HG02759 (cell line): ENCODE measurements around the gene CDK14.

Experiments used
- ATAC-seq: cut with Tn5 transposase; IDR thresholded peaks from one replicate; pipeline ENCODE4 v1.9.1; 2021; ENCODE audit warnings: mild to moderate bottlenecking, moderate library complexity; ENCODE audit not compliant: unreplicated experiment

CDK14 gene

DNA sequence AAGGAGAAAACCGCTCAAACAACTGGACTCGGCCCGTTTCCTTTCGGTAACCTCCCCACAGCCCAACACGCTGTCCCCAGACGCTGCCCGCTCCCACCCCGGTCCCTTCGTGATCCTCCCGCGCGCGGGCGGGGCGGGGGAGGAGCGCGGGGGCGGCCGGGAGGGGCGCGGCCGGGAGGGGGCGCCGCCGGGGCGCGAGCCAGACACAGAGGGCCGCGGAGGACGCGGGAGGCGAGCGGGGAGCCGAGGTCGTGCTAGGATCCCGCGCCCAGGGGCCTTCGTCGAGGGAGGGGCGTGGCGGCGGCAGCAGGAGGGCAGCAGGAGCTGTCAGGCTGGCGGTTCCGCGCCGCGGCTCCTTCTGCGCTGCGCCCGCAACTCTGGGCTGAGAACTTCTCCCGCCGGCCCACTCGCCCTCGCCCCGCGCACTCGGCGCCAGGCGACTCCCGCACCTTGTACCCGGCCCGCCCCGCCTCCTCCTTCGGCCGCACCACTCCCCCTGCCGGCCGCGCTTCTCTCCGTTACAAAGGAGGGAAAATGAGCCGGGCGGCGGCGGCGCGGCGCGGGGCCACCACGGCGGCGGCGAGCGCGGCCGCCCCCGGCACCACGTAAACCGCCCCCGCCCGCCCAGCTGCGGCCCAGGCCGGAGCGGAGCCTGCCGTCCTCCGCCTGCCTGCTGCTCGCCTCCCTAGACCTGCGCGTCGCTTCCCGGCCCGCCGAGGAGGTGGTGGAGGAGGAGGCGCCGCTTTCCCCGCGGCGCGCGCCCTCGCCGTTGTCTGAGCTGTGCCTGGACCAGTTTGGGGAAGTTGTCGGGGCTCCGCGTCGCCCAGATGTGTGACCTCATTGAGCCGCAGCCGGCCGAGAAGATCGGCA lies at the start of gene CDK14:
Gene CDK14, plus strand, starts transcription at position 521 of the 870 bp plus-strand sequence. Its CDS starts 307 bp downstream, at position 828.
- ATAC-seq: peak; percentile 61

GRCh38 chr7:90551036-90551435 lies 45.1 kb upstream of the CDK14 start:
- ATAC-seq: no peak

DNA sequence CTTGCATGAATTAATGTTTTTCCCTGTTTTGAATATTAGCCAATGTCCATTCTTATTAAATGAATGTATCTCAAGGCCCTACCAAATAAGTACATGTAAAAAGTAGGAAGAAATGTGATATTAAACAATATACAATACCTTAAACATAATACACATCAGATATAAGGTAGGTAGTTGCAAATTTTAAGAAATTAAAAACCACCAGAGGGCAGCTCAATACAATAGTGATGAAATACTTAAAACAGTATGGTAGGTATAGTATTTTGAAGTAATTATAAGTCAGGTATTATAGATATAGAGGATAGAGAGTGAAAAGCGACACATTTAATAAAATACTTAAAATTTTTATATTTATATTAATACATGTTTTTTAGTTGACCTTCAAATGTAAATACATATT lies 43.6 kb upstream of the CDK14 start:
- ATAC-seq: no peak

GRCh38 chr7:90560730-90561129 lies 35.4 kb upstream of the CDK14 start:
- ATAC-seq: no peak

GRCh38 chr7:90563286-90563685 lies 32.8 kb upstream of the CDK14 start:
- ATAC-seq: no peak

DNA sequence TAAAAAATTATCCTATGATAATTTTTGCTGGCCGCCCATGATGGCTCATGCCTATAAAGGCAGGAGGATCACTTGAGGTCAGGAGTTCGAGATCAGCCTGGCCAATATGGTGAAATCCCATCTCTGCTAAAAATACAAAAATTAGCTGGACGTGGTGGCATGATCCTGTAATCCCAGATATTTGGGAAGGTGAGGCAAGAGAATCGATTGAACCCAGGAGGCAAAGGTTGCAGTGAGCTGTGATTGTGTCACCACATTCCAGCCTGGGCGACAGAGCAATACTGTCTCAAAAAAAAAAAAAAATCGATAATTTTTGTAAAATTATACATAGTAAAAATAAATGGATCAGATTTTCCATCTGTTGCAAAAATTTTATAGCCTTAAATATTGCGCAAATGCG lies 31.7 kb upstream of the CDK14 start:
- ATAC-seq: no peak

DNA sequence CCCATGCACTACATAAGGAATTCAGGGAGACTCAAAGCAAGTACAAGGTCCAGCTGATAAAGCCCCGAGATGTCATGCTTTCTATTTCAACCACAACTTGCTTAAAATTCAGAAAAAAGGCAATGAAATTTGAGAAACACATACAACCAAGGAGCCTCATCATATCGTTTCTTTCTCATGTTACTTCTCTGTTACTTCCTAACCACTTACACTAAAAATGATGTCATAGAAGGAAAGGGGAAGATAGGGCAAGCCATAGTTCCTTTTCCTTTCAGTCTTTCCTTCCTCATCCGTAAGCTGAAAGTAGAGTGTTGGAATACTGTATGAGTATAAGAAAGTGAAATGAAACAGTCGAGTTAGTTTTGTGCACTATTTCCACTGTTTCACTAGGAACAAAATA lies 27.9 kb upstream of the CDK14 start:
- ATAC-seq: no peak

DNA sequence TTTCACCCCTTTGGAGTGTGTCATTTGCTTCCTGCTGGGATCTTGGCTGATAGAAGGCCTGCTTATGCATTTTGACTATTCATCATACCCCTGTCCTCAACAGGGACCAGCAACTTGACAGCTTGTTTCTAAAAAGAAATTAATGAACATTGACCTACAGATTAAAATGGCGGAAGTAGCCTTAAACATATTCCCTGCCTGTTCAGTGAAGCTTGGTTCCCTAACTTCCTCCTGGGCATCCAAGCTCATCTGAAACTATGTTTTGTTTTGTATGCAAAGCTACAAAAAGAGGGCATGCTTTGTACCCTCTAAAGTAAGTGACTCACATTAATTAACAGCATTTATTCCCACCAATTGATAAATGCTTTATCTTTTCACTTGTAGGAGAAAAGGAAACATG lies 26.8 kb upstream of the CDK14 start:
- no peak for ATAC-seq

GRCh38 chr7:90570373-90570959 lies 25.7 kb upstream of the CDK14 start:
- ATAC-seq: no peak

DNA sequence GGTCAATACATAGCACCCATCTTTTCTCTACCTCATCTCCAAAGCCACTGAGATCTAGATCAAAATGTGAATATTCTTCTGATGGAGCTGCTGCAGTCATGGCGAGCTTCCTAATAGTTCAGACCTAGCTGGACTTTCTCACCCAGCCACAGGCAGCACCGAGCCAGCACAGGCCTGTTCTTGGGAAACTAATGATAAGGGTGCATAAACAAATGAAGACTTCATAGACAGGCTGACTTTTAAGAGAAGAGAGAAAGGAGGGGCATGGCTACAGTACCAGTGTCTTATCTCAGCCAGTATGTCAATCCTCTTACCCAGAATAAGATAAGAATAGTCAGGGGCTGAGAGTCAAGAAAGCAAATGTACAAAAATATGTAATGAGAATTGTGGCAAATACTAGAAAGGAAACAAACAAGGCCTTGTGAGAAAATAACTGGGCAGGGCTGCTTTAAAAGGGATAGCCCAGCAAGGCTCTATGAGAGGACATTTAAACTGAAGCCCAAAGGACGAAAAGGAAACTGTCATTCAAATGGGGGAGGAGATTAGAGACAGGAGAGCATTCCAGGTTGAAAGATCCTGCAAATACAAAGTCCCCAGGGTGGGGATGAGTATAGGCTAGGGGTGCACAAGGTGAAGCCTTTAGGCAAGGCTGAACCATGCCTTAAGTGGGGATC lies 21.8 kb upstream of the CDK14 start:
- no peak for ATAC-seq

DNA sequence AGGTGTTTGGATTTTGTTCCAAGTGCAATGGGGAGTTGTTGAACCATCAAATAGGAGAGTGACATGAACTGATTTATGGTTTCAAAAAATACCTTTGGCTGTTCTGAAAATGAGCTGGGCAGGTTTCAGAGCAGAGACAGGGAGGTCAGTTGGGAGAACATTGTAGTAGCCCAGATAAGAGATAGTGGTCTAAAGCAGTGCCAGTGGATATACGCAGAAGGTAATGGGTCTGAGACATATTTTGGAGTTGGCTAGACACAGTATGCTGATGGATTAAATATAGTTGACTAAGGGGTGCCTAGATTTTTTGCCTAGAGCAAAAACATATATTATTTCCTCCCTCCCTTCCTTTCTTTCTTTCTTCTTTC lies 21.3 kb upstream of the CDK14 start:
- ATAC-seq: no peak

DNA sequence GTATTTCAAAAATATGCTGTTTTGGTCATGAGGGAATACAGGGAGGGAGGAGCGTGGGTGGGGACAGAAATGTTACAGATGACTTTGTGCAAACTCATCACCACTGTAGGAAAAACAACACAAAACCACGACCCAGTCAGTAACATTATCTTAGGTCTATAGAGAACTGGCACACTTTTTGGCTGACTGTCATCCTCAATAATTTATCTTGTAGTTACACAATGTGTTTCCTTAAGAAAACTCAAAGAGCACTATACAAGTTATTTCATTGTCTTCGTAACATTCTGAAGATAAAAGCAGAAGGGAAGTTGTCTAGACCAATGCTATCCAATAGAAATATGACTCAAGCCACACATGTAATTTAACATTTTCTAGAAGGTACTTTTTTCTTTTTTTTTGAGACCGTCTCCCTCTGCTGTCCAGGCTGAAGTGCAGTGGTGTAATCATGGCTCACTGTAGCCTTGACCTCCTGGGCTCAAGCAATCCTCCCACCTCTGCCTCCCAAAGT lies 16.9 kb upstream of the CDK14 start:
- ATAC-seq: no peak

- no peak for ATAC-seq
Measured at GRCh38 chr7:90580051-90580450, 16.1 kb upstream of the CDK14 start.

DNA sequence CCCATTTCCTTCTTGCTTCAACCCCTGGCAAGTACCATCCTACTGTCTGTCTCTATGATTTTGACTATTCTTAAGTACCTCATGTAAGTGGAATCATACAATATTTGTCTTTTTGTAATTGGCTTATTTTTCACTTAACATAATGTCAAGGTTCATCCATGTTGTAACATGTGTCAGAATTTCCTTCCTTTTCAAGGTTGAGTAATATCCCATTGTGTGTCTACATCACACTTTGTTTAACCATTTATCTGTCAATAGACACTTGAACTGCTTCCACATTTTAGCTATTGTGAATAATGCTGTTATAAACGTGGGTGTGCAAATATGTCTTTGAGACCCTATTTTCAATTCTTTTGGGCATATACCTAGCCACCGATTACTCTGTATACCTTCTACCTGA lies 14.0 kb upstream of the CDK14 start:
- ATAC-seq: no peak

- no peak for ATAC-seq
Measured at GRCh38 chr7:90584378-90584777, 11.7 kb upstream of the CDK14 start.

DNA sequence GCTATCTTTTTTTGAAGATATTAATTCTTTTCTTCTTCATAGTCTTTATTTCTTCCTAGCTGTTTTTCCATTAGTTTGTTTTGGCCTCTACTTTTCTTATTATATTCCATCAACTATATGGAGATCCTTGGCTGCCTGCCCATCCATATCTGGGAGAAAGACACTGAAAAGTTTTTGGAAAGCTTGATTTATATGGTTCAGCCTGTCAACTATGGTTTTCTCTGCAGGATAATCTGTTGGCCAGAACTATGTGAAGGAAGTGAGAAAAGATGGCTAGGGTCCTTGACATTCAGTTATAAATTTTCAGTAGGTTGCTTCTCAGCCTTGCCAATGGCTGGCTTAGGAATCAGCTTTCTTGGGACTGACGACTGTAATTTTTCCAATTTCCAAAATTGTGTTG lies 10.0 kb upstream of the CDK14 start:
- no peak for ATAC-seq

DNA sequence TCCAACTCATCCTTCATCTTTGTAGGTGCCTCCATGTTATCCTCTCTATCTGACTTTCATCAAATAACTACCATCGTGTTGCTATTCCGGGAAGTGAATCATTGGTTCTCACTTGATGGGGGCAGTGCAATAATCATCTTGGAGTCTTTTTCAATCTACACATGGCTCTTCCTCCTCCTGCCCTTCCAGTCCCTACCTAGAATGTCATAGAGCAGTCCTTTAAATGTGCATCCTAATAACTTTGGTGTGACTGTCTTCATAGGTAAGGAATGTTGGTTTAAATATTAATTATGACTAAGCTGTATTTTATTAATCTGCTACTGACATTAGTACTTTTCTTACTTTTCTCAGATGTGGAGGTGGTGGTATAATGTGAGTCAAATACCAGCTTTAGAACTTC lies 8.4 kb upstream of the CDK14 start:
- no peak for ATAC-seq

- ATAC-seq: no peak
Measured at GRCh38 chr7:90592033-90592432, 4.1 kb upstream of the CDK14 start.

- no peak for ATAC-seq
Measured at GRCh38 chr7:90593205-90593604, 2.9 kb upstream of the CDK14 start.

DNA sequence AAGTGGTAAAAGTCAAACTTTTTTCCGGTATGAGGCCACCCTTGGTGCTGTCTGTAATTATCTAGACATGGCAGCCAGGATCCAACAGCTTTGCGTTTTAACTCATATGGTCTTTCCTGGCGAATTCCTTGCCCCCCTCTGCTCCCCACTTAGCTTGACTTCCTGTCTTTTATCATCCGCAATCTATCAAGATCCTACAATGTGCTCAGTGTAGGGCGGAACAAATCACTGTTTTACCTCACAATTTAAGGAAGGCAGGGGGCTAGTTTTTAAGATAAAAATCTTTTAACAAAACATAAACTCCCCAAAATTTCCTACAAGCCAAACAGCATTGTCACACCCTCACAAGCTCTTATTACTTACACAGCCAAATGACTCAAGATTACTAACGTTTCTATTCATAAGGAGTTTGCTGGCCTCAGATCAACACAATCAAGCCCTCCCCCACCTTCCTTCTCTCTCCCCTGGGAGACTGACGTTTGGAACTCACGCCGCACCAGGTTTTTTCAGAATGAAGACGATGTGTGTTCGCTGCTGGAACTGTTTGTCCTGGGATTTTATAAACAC lies 1.3 kb upstream of the CDK14 start:
- no peak for ATAC-seq

GRCh38 chr7:90595342-90595800 lies 750 bp upstream of the CDK14 start:
- peak; percentile 6 for ATAC-seq
